ENCODE measurements around the gene ORAI3. TPM values are rescaled to one million over a fixed set of nuclear protein-coding genes. Genes with fewer than 3 reads are reported as not detected.
A peak's percentile ranks its signal among the peaks of the same experiment; 100 is the strongest.

ORAI3 gene
- total and polyA plus RNA-seq, 2 of the 13 experiments (the other 11 are each of a cell fraction or from before 2014, with no cell fraction given): 11.4 to 32.0 TPM

DNA sequence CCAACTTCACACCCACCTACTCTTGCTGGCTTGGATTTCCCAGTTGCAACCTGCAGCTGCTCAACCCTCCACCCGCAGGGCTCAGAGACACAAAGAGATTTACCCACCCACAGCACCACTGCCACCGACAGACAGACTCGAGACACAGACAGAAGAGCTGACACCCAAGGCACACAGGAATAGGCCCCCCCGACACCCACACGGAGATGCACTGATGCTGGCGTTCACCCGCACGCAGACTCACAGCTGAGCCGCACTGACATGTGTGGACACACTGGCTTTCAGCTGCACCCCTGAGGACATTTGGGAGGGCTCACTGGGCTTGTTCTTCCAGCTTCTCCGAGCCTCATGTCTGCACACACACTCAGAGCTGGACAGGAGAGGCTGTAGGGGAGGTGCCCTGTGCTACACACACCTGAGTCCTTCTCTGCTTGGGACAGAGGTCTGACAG, 53.4 kb downstream of the ORAI3 start (continued):
- TF ChIP-seq TERF1 (CRISPR knock-in tag; IDR thresholded peaks at IDR 0.05): no peak
- no peak for TF ChIP-seq ARID3A (IDR thresholded peaks at IDR 0.05; ENCODE audit: low read depth, low read length)
- TF ChIP-seq ZNF790 (CRISPR knock-in tag; IDR thresholded peaks at IDR 0.05; ENCODE audit: borderline replicate concordance): no peak
- no peak for TF ChIP-seq ZNF570 (CRISPR knock-in tag; IDR thresholded peaks at IDR 0.05; ENCODE audit: borderline replicate concordance)
- TF ChIP-seq ZNF687 (CRISPR knock-in tag; IDR thresholded peaks at IDR 0.05): peak; percentile 55; the same call in 1 of the 2 replicates
- no peak for TF ChIP-seq ZHX1 (CRISPR knock-in tag; IDR thresholded peaks at IDR 0.05; ENCODE audit: low read depth)
- no peak for TF ChIP-seq ZSCAN21 (CRISPR knock-in tag; IDR thresholded peaks at IDR 0.05; ENCODE audit: borderline replicate concordance)
- TF ChIP-seq NFRKB (IDR thresholded peaks at IDR 0.05): no peak; the same call in 1 of the 2 replicates
- no peak for TF ChIP-seq ZNF18 (CRISPR knock-in tag; IDR thresholded peaks at IDR 0.05; ENCODE audit: insufficient replicate concordance)
- no peak for TF ChIP-seq ZNF557 (CRISPR knock-in tag; IDR thresholded peaks at IDR 0.05)
- TF ChIP-seq ZNF772 (CRISPR knock-in tag; IDR thresholded peaks at IDR 0.05): no peak
- no peak for TF ChIP-seq SMAD9 (CRISPR knock-in tag; IDR thresholded peaks at IDR 0.05)
- TF ChIP-seq, protein P1, sequence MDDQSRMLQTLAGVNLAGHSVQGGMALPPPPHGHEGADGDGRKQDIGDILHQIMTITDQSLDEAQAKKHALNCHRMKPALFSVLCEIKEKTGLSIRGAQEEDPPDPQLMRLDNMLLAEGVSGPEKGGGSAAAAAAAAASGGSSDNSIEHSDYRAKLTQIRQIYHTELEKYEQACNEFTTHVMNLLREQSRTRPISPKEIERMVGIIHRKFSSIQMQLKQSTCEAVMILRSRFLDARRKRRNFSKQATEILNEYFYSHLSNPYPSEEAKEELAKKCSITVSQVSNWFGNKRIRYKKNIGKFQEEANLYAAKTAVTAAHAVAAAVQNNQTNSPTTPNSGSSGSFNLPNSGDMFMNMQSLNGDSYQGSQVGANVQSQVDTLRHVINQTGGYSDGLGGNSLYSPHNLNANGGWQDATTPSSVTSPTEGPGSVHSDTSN (CRISPR knock-in tag; IDR thresholded peaks at IDR 0.05; ENCODE audit: borderline replicate concordance): no peak
- TF ChIP-seq CBX1 (IDR thresholded peaks at IDR 0.05; ENCODE audit: low read depth): no peak
- TF ChIP-seq ZNF614 (CRISPR knock-in tag; IDR thresholded peaks at IDR 0.05; ENCODE audit: borderline replicate concordance): 0 out of 2 replicates have a peak, but pooled peaks have one; percentile 9
